Neural cell (in vitro differentiated cells): ENCODE data around the gene SLC16A2. TPM values are rescaled to one million over a fixed set of nuclear protein-coding genes. Genes with fewer than 3 reads are reported as not detected.

Experiments used
- H2AFZ ChIP-seq: fragments of 200-600, 300-800 bp; sonication (generic), shearing (Covaris generic); 2 replicates; pipeline ENCODE4 v1.6.0; 2014; ENCODE audit warnings: low read depth, mild to moderate bottlenecking, antibody characterized with exemption, low read length, moderate library complexity
- H3F3A ChIP-seq: fragments of 200-600 bp; shearing (Covaris generic); 2 replicates; pipeline ENCODE4 v1.6.1; 2016; ENCODE audit warnings: mild to moderate bottlenecking, moderate library complexity, mixed read lengths, antibody characterized with exemption, low read length; ENCODE audit not compliant: insufficient read depth, poor library complexity, severe bottlenecking
- H3K27ac ChIP-seq: fragments of 200-600, 300-800 bp; sonication (generic), shearing (Covaris generic); 2 replicates; pipeline ENCODE4 v1.5.1; 2014; ENCODE audit warnings: mild to moderate bottlenecking, low read length, moderate library complexity
- H3K27me3 ChIP-seq: fragments of 300-800, 200-600 bp; sonication (generic), shearing (Covaris generic); 2 replicates; pipeline ENCODE4 v1.6.0; 2014; ENCODE audit warnings: mild to moderate bottlenecking, low read depth, low read length, moderate library complexity; ENCODE audit not compliant: insufficient read depth
- H3K36me3 ChIP-seq: fragments of 300-800, 200-600 bp; sonication (generic), shearing (Covaris generic); 2 replicates; pipeline ENCODE4 v1.5.1; 2014; ENCODE audit warnings: mild to moderate bottlenecking, antibody characterized with exemption, low read length, moderate library complexity; ENCODE audit not compliant: insufficient read depth
- H3K4me2 ChIP-seq: fragments of 300-800, 200-600 bp; sonication (generic), shearing (Covaris generic); 2 replicates; pipeline ENCODE4 v1.6.0; 2014; ENCODE audit warnings: mild to moderate bottlenecking, low read length
- H3K4me3 ChIP-seq: fragments of 300-800, 200-600 bp; sonication (generic), shearing (Covaris generic); 2 replicates; pipeline ENCODE4 v1.5.1; 2014; ENCODE audit warnings: mild to moderate bottlenecking, low read length, moderate library complexity
- H3K79me2 ChIP-seq: fragments of 200-600 bp; shearing (Covaris generic); replicated peaks from 2 replicates; pipeline ENCODE4 v1.6.0; 2014; ENCODE audit warnings: mild to moderate bottlenecking, low read length, moderate library complexity; ENCODE audit not compliant: insufficient read depth
- H3K9ac ChIP-seq: fragments of 300-800, 200-600 bp; sonication (generic), shearing (Covaris generic); 2 replicates; pipeline ENCODE4 v1.6.1; 2016; ENCODE audit warnings: mild to moderate bottlenecking, low read length, mixed read lengths
- H3K9me2 ChIP-seq: fragments of 200-600 bp; shearing (Covaris generic); 2 replicates; pipeline ENCODE4 v1.6.1; 2016; ENCODE audit warnings: mild to moderate bottlenecking, low read length, mixed read lengths; ENCODE audit not compliant: insufficient read depth
- H3K9me3 ChIP-seq: fragments of 200-600, 300-800 bp; sonication (generic), shearing (Covaris generic); 2 replicates; pipeline ENCODE4 v1.6.1; 2016; ENCODE audit warnings: mild to moderate bottlenecking, mixed run types, low read length, moderate library complexity, mixed read lengths
- H4K20me1 ChIP-seq: fragments of 200-600 bp; shearing (Covaris generic); 2 replicates; pipeline ENCODE4 v1.6.1; 2016; ENCODE audit warnings: mild to moderate bottlenecking, mixed run types; ENCODE audit not compliant: insufficient read depth
- EP300 ChIP-seq: fragments of 450-650 bp; conservative IDR thresholded peaks from 2 replicates; pipeline ENCODE4 v1.6.1; 2014; ENCODE audit warnings: antibody characterized with exemption, mild to moderate bottlenecking, moderate library complexity; ENCODE audit not compliant: poor library complexity, severe bottlenecking
- EZH2 ChIP-seq: fragments of 200-600, 300-800 bp; shearing (Covaris generic), sonication (generic); IDR thresholded peaks from 2 replicates; pipeline ENCODE4 v1.6.1; 2014; ENCODE audit warnings: antibody characterized with exemption, low read length, borderline replicate concordance, mild to moderate bottlenecking; ENCODE audit not compliant: insufficient read depth, poor library complexity, severe bottlenecking
- MXI1 ChIP-seq: fragments of 450-650 bp; conservative IDR thresholded peaks from 2 replicates; pipeline ENCODE4 v1.6.1; 2014; ENCODE audit warnings: antibody characterized with exemption, mild to moderate bottlenecking; ENCODE audit not compliant: poor library complexity, severe bottlenecking
- POLR2AphosphoS5 ChIP-seq: IDR thresholded peaks from 2 replicates; pipeline ENCODE4 v1.6.1; 2012
- RAD21 ChIP-seq: fragments of 450-650 bp; conservative IDR thresholded peaks from 2 replicates; pipeline ENCODE4 v1.6.1; 2014; ENCODE audit warnings: antibody characterized with exemption, mild to moderate bottlenecking, moderate library complexity
- SMC3 ChIP-seq: fragments of 450-650 bp; conservative IDR thresholded peaks from 2 replicates; pipeline ENCODE4 v1.6.1; 2014; ENCODE audit warnings: antibody characterized with exemption, mild to moderate bottlenecking, moderate library complexity; ENCODE audit not compliant: poor library complexity
- TAF1 ChIP-seq: IDR thresholded peaks from 2 replicates; pipeline ENCODE4 v1.6.1; 2012; ENCODE audit warnings: low read depth
- polyA plus RNA-seq: library from polyadenylated mRNA; depleted of rRNA; stranded (reverse); fragments of >200 nt; gene quantifications from 2 replicates; pipeline ENCODE4 v1.2.3, GENCODE V29; 2014
- TF ChIP-seq, protein P1 (sequence below): IDR thresholded peaks from 2 replicates; pipeline ENCODE4 v1.6.1; 2012; ENCODE audit warnings: borderline replicate concordance
- TF ChIP-seq, protein P2 (sequence below): fragments of 450-650 bp; IDR thresholded peaks from 2 replicates; pipeline ENCODE4 v1.5.1; 2014; ENCODE audit warnings: antibody characterized with exemption, mild to moderate bottlenecking, moderate library complexity; ENCODE audit not compliant: poor library complexity, severe bottlenecking

SLC16A2 gene
- polyA plus RNA-seq, 1 donor from 2014 or later = 14.5 TPM

DNA sequence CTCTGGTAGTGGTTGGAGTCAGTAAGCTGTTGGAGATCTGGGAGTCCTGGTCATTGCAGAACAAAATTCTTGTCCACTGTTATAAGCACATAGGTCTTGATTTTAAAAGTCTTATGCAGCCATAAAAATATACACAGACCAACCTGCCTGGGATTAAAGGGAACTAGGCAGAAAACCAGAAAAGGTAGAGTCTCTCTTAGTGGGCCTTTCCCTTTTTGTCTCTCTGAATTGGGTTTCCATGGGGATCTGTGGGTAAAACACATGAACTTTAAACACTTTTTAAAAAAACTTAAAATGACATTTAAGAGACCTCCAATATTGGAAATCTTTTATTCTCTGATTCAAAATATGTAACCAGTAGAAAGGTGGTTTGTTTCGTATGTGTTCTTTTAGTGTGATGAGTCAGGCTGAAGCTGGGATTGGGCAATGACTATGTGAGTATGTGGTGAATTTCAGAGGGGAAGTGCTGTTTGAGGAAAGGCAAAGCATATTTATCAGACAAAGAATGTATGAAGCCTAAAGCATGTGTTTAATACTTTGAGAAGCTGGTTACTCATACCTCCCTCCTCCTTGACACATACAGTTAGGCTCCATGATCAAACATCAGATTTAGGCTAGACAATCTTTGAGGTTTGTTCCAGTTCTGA, 29.6 kb downstream of the SLC16A2 start:
- Histone ChIP-seq H3K9me3 (no peaks in the 10 kb centered on the region), H3K27ac (peak overlapping the region; percentile 31), H3K9ac (no peak overlapping the region), H4K20me1 (no peaks in the 10 kb centered on the region), H3K4me2 (no peak overlapping the region), H3K9me2 (no peaks in the 10 kb centered on the region), H3K79me2 (no peaks in the 10 kb centered on the region), H2AFZ (no peak overlapping the region), H3F3A (no peaks in the 10 kb centered on the region), H3K36me3 (no peaks in the 10 kb centered on the region), H3K27me3 (no peaks in the 10 kb centered on the region), H3K4me3 (no peak overlapping the region)
- TF ChIP-seq, protein P1, sequence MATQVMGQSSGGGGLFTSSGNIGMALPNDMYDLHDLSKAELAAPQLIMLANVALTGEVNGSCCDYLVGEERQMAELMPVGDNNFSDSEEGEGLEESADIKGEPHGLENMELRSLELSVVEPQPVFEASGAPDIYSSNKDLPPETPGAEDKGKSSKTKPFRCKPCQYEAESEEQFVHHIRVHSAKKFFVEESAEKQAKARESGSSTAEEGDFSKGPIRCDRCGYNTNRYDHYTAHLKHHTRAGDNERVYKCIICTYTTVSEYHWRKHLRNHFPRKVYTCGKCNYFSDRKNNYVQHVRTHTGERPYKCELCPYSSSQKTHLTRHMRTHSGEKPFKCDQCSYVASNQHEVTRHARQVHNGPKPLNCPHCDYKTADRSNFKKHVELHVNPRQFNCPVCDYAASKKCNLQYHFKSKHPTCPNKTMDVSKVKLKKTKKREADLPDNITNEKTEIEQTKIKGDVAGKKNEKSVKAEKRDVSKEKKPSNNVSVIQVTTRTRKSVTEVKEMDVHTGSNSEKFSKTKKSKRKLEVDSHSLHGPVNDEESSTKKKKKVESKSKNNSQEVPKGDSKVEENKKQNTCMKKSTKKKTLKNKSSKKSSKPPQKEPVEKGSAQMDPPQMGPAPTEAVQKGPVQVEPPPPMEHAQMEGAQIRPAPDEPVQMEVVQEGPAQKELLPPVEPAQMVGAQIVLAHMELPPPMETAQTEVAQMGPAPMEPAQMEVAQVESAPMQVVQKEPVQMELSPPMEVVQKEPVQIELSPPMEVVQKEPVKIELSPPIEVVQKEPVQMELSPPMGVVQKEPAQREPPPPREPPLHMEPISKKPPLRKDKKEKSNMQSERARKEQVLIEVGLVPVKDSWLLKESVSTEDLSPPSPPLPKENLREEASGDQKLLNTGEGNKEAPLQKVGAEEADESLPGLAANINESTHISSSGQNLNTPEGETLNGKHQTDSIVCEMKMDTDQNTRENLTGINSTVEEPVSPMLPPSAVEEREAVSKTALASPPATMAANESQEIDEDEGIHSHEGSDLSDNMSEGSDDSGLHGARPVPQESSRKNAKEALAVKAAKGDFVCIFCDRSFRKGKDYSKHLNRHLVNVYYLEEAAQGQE = no peak
- TF ChIP-seq EP300 (no peak), TAF1 (no peak), POLR2AphosphoS5 (no peak), RAD21 (no peak), SMC3 (no peak), EZH2 (no peak), MXI1 (no peak)
- TF ChIP-seq, protein P2, sequence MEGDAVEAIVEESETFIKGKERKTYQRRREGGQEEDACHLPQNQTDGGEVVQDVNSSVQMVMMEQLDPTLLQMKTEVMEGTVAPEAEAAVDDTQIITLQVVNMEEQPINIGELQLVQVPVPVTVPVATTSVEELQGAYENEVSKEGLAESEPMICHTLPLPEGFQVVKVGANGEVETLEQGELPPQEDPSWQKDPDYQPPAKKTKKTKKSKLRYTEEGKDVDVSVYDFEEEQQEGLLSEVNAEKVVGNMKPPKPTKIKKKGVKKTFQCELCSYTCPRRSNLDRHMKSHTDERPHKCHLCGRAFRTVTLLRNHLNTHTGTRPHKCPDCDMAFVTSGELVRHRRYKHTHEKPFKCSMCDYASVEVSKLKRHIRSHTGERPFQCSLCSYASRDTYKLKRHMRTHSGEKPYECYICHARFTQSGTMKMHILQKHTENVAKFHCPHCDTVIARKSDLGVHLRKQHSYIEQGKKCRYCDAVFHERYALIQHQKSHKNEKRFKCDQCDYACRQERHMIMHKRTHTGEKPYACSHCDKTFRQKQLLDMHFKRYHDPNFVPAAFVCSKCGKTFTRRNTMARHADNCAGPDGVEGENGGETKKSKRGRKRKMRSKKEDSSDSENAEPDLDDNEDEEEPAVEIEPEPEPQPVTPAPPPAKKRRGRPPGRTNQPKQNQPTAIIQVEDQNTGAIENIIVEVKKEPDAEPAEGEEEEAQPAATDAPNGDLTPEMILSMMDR = no peak

DNA sequence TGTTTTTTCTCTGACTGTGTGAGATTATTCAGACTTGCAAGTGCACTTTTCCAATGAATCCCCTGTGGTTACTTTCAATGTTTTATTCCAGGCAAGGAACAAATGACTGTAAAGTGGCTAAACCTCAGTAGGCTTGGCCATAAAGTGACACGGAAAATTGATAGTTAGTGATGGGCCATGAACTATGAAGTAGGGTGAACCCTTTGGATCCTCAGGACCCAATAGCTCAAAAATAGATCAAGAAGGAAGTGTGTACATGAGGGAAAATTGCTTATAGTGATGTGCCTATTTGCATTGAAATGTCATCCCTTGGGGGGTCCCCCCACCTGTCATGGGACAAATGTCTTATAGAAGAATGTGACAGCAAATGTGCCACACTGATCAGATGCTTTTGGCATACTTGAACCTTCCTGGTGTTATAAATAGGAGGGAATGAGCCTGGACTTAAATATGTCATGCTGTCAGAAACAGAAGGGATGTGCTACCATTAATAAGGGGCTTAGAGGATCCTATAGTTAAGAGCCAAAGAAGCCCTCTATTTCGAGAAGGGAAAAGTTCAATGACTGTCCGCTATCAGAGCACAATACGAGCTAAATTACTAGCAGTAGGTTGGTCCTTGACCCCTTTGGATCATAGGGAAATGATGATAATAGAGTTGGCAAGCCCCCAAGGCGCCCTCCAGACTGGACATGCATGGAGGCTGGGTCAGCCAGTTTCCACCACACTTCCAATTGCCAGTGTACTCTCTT, 30.3 kb downstream of the SLC16A2 start:
- Histone ChIP-seq H3K9me2 (no peaks in the 10 kb centered on the region), H3K9me3 (no peaks in the 10 kb centered on the region), H3K27me3 (no peaks in the 10 kb centered on the region), H3K36me3 (no peaks in the 10 kb centered on the region), H3K9ac (no peak overlapping the region), H3K27ac (peak overlapping the region; percentile 47), H3K4me2 (no peak overlapping the region), H4K20me1 (no peaks in the 10 kb centered on the region), H2AFZ (no peak overlapping the region), H3K79me2 (no peaks in the 10 kb centered on the region), H3F3A (no peaks in the 10 kb centered on the region), H3K4me3 (peak overlapping the region; percentile 28)
- TF ChIP-seq MXI1 (no peak), EP300 (peak; percentile 46)
